Measurements from ENCODE around the gene SHISA5. TPM values are rescaled to one million over a fixed set of nuclear protein-coding genes. Genes with fewer than 3 reads are reported as not detected.

Gene SHISA5
- total RNA-seq, 4 donors from 2014 or later, result 101 to 158 (median 148) TPM

DNA sequence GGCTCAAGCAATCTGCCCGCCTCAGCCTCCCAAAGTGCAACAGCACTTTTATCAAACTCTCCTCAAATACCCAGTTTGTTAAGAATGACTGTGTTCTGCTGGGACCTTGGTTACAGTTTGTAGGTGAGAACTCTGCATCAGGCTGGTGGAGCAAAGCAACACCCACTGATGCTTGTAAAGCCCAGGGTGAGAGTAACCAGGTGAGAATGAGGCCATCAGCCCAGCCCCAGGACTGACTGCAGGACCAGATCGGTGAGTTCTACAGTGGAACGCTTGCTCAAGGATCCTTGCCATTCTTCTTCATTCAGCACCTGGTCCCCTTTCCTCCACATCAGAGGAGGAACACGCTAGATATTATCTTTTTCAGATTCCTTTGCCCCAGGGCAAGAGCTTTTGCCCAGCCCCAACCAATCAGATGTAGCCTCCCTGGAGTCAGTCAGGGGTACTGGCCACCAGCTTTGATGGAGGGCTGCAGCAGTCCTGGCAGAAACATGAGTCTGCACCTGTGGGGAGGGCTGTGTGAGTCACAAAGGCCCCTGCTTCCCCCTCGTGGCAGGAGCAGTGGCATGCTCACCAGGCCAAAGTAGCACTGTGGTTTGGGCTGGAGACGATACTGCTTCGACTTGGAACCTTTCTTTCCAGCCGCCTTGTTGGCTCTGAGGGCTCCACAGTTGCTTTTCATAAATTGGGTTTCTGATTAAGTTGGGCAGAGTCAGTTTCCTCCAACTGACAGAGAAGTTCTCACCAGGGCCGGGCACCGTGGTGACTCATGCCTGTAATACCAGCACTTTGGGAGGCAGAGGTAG is 3.5 kb upstream of the SHISA5 start:
- intact Hi-C loops (cut with DNase I), result loop anchor here (10.0 kb wide), 1 partner anchor 63 kb away; the partner anchor contains the start of genes ATRIP, CCDC51 and TMA7
- H3K9me3 ChIP-seq, result no peaks in the 10 kb centered on the region
- no peak for DNase-seq (ENCODE audit: extremely low spot score)
- no peak overlapping the region for H3K4me3 ChIP-seq
- peaks cover 26 to 32% (median 28%) of the 10 kb centered on the region in 4 donors for H3K4me1 ChIP-seq
- H3K27me3 ChIP-seq, result peaks cover 0 to 3% (median 0%) of the 10 kb centered on the region in 4 donors
- TF ChIP-seq EP300 (IDR thresholded peaks at IDR 0.05), result no peak
- TF ChIP-seq, protein P1, sequence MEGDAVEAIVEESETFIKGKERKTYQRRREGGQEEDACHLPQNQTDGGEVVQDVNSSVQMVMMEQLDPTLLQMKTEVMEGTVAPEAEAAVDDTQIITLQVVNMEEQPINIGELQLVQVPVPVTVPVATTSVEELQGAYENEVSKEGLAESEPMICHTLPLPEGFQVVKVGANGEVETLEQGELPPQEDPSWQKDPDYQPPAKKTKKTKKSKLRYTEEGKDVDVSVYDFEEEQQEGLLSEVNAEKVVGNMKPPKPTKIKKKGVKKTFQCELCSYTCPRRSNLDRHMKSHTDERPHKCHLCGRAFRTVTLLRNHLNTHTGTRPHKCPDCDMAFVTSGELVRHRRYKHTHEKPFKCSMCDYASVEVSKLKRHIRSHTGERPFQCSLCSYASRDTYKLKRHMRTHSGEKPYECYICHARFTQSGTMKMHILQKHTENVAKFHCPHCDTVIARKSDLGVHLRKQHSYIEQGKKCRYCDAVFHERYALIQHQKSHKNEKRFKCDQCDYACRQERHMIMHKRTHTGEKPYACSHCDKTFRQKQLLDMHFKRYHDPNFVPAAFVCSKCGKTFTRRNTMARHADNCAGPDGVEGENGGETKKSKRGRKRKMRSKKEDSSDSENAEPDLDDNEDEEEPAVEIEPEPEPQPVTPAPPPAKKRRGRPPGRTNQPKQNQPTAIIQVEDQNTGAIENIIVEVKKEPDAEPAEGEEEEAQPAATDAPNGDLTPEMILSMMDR (IDR thresholded peaks at IDR 0.05), result peak; percentile 32 to 51 (median 49)
- TF ChIP-seq POLR2AphosphoS5 (IDR thresholded peaks at IDR 0.05), result peak; percentile 9 to 60
- 62% methylated on average over 10 of the region's 10 CpGs for WGBS
- H3K27ac ChIP-seq (replicated peaks in 1 of 4), result no peak overlapping the region
- no peaks in the 10 kb centered on the region for H3K36me3 ChIP-seq

DNA sequence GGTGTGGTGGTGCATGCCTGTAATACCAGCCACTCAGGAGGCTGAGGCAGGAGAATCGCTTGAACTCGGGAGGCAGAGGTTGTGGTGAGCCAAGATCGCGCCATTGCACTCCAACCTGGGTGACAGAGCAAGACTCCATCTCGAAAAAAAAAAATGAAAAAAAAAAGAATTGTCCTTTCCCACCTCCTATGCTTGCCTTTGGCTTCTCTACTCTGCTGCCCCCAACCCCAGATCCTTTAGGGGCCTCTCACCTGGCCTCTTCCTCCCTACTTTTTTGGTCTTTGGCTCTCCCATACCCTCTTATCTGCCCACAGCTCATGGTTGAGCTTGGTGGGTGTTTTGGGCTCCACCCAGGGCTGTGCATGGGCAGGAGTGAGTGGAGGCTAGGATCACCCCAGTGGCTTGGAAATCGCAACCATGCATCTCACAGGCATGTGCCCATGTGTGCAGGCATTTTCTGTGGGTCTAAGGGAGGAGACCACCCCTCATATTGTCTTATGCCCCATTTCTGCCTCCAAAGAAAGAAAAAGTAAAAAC is 2.1 kb upstream of the SHISA5 start:
- Histone ChIP-seq H3K4me1 (peaks cover 30 to 42% (median 40%) of the 10 kb centered on the region in 4 donors), H3K27me3 (peaks cover 0 to 3% (median 0%) of the 10 kb centered on the region in 4 donors), H3K9me3 (no peaks in the 10 kb centered on the region), H3K36me3 (peaks cover 0 to under 1% (median under 1%) of the 10 kb centered on the region in 4 donors), H3K4me3 (no peak overlapping the region), H3K27ac (replicated peaks in 1 of 4) (peak overlapping the region in 1 of 4 donors; percentile 10)
- intact Hi-C loops (cut with DNase I), result loop anchor here (1.0 to 10.0 kb wide), 2 partner anchors 41 to 61 kb away; partner anchors contain the start of genes ATRIP, CCDC51 and TMA7
- WGBS, result 98% methylated on average over 6 of the region's 6 CpGs
- TF ChIP-seq EP300 (IDR thresholded peaks at IDR 0.05), result no peak
- no peak for TF ChIP-seq POLR2A (IDR thresholded peaks at IDR 0.05; ENCODE audit: low read depth)
- TF ChIP-seq, protein P1 (IDR thresholded peaks at IDR 0.05), result no peak
- no peak for DNase-seq (ENCODE audit: extremely low spot score)

DNA sequence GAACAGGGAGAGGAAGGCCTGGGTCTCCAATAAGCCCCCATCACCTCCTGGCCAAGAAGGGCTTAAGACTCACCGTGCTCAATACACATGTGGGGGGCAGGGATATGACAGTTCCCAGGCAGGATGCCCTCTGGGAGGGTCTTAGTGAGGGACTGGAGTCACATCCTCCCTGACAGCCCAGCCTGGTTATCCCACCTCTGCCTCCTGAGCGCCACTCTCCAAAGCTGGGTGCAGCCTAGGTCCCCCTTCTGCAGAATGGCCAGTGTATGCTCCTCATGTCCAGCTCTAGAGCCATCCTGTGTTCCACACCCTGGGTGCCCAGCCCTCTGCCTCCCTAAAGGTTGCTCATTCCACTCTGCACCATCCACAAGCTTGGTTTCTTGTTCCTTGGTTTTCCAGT is 1.2 kb upstream of the SHISA5 start:
- Histone ChIP-seq H3K9me3 (no peaks in the 10 kb centered on the region), H3K4me3 (peak overlapping the region in 3 of 4 donors; percentile 67 to 78 (median 77)), H3K27me3 (peaks cover 0 to 3% (median 0%) of the 10 kb centered on the region in 4 donors), H3K4me1 (peaks cover 30 to 42% (median 41%) of the 10 kb centered on the region in 4 donors), H3K27ac (replicated peaks in 1 of 4) (peak overlapping the region; percentile 83 to 98 (median 91)), H3K36me3 (peaks cover 1 to 9% (median 6%) of the 10 kb centered on the region in 4 donors)
- DNase-seq (ENCODE audit: extremely low spot score), result no peak
- 92% methylated on average over 2 of the region's 2 CpGs for WGBS
- TF ChIP-seq EP300 (IDR thresholded peaks at IDR 0.05) (no peak), POLR2AphosphoS5 (IDR thresholded peaks at IDR 0.05) (no peak), POLR2A (IDR thresholded peaks at IDR 0.05; ENCODE audit: low read depth) (no peak)
- TF ChIP-seq, protein P1 (IDR thresholded peaks at IDR 0.05), result no peak
- intact Hi-C loops (cut with DNase I), result loop anchor here (1.0 to 10.0 kb wide), 2 partner anchors 40 to 60 kb away; partner anchors contain the start of genes ATRIP, CCDC51 and TMA7

DNA sequence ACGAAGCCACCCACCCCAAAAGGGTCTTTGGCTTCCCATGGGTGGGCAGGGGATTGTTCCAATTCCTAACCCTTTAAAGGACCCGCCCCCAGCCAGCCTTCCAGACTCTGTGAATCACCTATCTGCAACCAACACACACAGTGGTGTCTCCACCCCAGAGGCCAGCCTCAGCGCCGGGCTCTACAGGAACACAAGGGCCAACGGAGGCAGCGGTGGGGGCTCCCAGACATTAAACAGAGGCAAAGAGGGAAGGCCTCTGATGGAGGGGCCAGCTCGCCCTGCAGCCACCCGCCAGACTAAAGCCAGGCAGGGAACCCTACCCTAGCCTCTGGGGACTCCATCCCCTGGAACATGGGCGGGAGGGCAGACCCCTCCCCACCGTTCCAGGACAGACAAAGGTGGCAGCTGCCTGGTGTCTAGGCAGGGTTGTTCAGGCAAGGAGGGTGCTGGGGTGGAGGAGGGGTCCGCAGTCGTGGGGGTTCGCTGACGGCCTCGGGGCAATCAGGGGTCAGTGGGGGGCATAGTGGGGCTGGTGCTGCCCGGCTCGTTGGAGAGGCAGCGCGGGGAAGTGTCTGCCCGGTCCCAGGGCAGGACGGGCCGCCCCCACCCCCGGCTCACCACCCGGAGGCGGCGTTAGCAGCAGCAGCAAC is 448 bp downstream of the SHISA5 start:
- WGBS, result 53% methylated on average over 5 of the region's 26 CpGs
- DNase-seq (ENCODE audit: extremely low spot score), result no peak
- peak; percentile 4 to 63 for TF ChIP-seq POLR2AphosphoS5 (IDR thresholded peaks at IDR 0.05)
- no peak for TF ChIP-seq EP300 (IDR thresholded peaks at IDR 0.05)

More for the DNA sequence above, 448 bp downstream of the SHISA5 start:
- Histone ChIP-seq H3K4me1 (peaks cover 30 to 42% (median 41%) of the 10 kb centered on the region in 4 donors), H3K27ac (replicated peaks in 1 of 4) (peak overlapping the region; percentile 83 to 98 (median 91)), H3K27me3 (peaks cover 0 to 3% (median 0%) of the 10 kb centered on the region in 4 donors), H3K36me3 (peaks cover 11 to 26% (median 12%) of the 10 kb centered on the region in 4 donors), H3K9me3 (no peaks in the 10 kb centered on the region), H3K4me3 (peak overlapping the region; percentile 63 to 78 (median 72))
- intact Hi-C loops (cut with DNase I), result loop anchor here (10.0 kb wide), 1 partner anchor 59 kb away; the partner anchor contains the start of genes ATRIP, CCDC51 and TMA7

All from esophagus muscularis mucosa (tissue), 4 donors.